Neural cell (in vitro differentiated cells): Measurements from ENCODE around the gene TCF12. TPM values are rescaled to one million over a fixed set of nuclear protein-coding genes. Genes with fewer than 3 reads are reported as not detected.

Source experiments
- H2AFZ ChIP-seq: fragments of 200-600, 300-800 bp; sonication (generic), shearing (Covaris generic); 2 replicates; pipeline ENCODE4 v1.6.0; 2014; ENCODE audit warnings: low read depth, mild to moderate bottlenecking, antibody characterized with exemption, low read length, moderate library complexity
- H3F3A ChIP-seq: fragments of 200-600 bp; shearing (Covaris generic); 2 replicates; pipeline ENCODE4 v1.6.1; 2016; ENCODE audit warnings: mild to moderate bottlenecking, moderate library complexity, mixed read lengths, antibody characterized with exemption, low read length; ENCODE audit not compliant: insufficient read depth, poor library complexity, severe bottlenecking
- H3K27ac ChIP-seq: fragments of 200-600, 300-800 bp; sonication (generic), shearing (Covaris generic); 2 replicates; pipeline ENCODE4 v1.5.1; 2014; ENCODE audit warnings: mild to moderate bottlenecking, low read length, moderate library complexity
- H3K27me3 ChIP-seq: fragments of 300-800, 200-600 bp; sonication (generic), shearing (Covaris generic); 2 replicates; pipeline ENCODE4 v1.6.0; 2014; ENCODE audit warnings: mild to moderate bottlenecking, low read depth, low read length, moderate library complexity; ENCODE audit not compliant: insufficient read depth
- H3K36me3 ChIP-seq: fragments of 300-800, 200-600 bp; sonication (generic), shearing (Covaris generic); 2 replicates; pipeline ENCODE4 v1.5.1; 2014; ENCODE audit warnings: mild to moderate bottlenecking, antibody characterized with exemption, low read length, moderate library complexity; ENCODE audit not compliant: insufficient read depth
- H3K4me2 ChIP-seq: fragments of 300-800, 200-600 bp; sonication (generic), shearing (Covaris generic); 2 replicates; pipeline ENCODE4 v1.6.0; 2014; ENCODE audit warnings: mild to moderate bottlenecking, low read length
- H3K4me3 ChIP-seq: fragments of 300-800, 200-600 bp; sonication (generic), shearing (Covaris generic); 2 replicates; pipeline ENCODE4 v1.5.1; 2014; ENCODE audit warnings: mild to moderate bottlenecking, low read length, moderate library complexity
- H3K79me2 ChIP-seq: fragments of 200-600 bp; shearing (Covaris generic); replicated peaks from 2 replicates; pipeline ENCODE4 v1.6.0; 2014; ENCODE audit warnings: mild to moderate bottlenecking, low read length, moderate library complexity; ENCODE audit not compliant: insufficient read depth
- H3K9ac ChIP-seq: fragments of 300-800, 200-600 bp; sonication (generic), shearing (Covaris generic); 2 replicates; pipeline ENCODE4 v1.6.1; 2016; ENCODE audit warnings: mild to moderate bottlenecking, low read length, mixed read lengths
- H3K9me2 ChIP-seq: fragments of 200-600 bp; shearing (Covaris generic); 2 replicates; pipeline ENCODE4 v1.6.1; 2016; ENCODE audit warnings: mild to moderate bottlenecking, low read length, mixed read lengths; ENCODE audit not compliant: insufficient read depth
- H3K9me3 ChIP-seq: fragments of 200-600, 300-800 bp; sonication (generic), shearing (Covaris generic); 2 replicates; pipeline ENCODE4 v1.6.1; 2016; ENCODE audit warnings: mild to moderate bottlenecking, mixed run types, low read length, moderate library complexity, mixed read lengths
- H4K20me1 ChIP-seq: fragments of 200-600 bp; shearing (Covaris generic); 2 replicates; pipeline ENCODE4 v1.6.1; 2016; ENCODE audit warnings: mild to moderate bottlenecking, mixed run types; ENCODE audit not compliant: insufficient read depth
- CTCF ChIP-seq: fragments of 450-650 bp; IDR thresholded peaks from 2 replicates; pipeline ENCODE4 v1.5.1; 2014; ENCODE audit warnings: antibody characterized with exemption, mild to moderate bottlenecking, moderate library complexity; ENCODE audit not compliant: poor library complexity, severe bottlenecking
- EP300 ChIP-seq: fragments of 450-650 bp; conservative IDR thresholded peaks from 2 replicates; pipeline ENCODE4 v1.6.1; 2014; ENCODE audit warnings: antibody characterized with exemption, mild to moderate bottlenecking, moderate library complexity; ENCODE audit not compliant: poor library complexity, severe bottlenecking
- EZH2 ChIP-seq: fragments of 200-600, 300-800 bp; shearing (Covaris generic), sonication (generic); IDR thresholded peaks from 2 replicates; pipeline ENCODE4 v1.6.1; 2014; ENCODE audit warnings: antibody characterized with exemption, low read length, borderline replicate concordance, mild to moderate bottlenecking; ENCODE audit not compliant: insufficient read depth, poor library complexity, severe bottlenecking
- MXI1 ChIP-seq: fragments of 450-650 bp; conservative IDR thresholded peaks from 2 replicates; pipeline ENCODE4 v1.6.1; 2014; ENCODE audit warnings: antibody characterized with exemption, mild to moderate bottlenecking; ENCODE audit not compliant: poor library complexity, severe bottlenecking
- POLR2AphosphoS5 ChIP-seq: IDR thresholded peaks from 2 replicates; pipeline ENCODE4 v1.6.1; 2012
- RAD21 ChIP-seq: fragments of 450-650 bp; conservative IDR thresholded peaks from 2 replicates; pipeline ENCODE4 v1.6.1; 2014; ENCODE audit warnings: antibody characterized with exemption, mild to moderate bottlenecking, moderate library complexity
- SMC3 ChIP-seq: fragments of 450-650 bp; conservative IDR thresholded peaks from 2 replicates; pipeline ENCODE4 v1.6.1; 2014; ENCODE audit warnings: antibody characterized with exemption, mild to moderate bottlenecking, moderate library complexity; ENCODE audit not compliant: poor library complexity
- TAF1 ChIP-seq: IDR thresholded peaks from 2 replicates; pipeline ENCODE4 v1.6.1; 2012; ENCODE audit warnings: low read depth
- polyA plus RNA-seq: library from polyadenylated mRNA; depleted of rRNA; stranded (reverse); fragments of >200 nt; gene quantifications from 2 replicates; pipeline ENCODE4 v1.2.3, GENCODE V29; 2014
- TF ChIP-seq, protein P1 (sequence below): IDR thresholded peaks from 2 replicates; pipeline ENCODE4 v1.6.1; 2012; ENCODE audit warnings: borderline replicate concordance

Gene TCF12
- polyA plus RNA-seq, 1 donor from 2014 or later = 52.7 TPM

GRCh38 chr15:57025264-57025926, 107.0 kb downstream of the TCF12 start:
- H3K36me3 ChIP-seq = no peaks in the 10 kb centered on the region
- H3K79me2 ChIP-seq = peaks cover 69% of the 10 kb centered on the region
- H3K4me3 ChIP-seq = no peak overlapping the region
- no peaks in the 10 kb centered on the region for H3K27me3 ChIP-seq
- H3K9me3 ChIP-seq = no peaks in the 10 kb centered on the region
- H3K4me2 ChIP-seq = no peak overlapping the region
- H3K27ac ChIP-seq = no peak overlapping the region
- no peak overlapping the region for H3K9ac ChIP-seq
- no peak for TF ChIP-seq POLR2AphosphoS5
- TF ChIP-seq SMC3 = no peak
- no peak for TF ChIP-seq EZH2
- H3K9me2 ChIP-seq = no peaks in the 10 kb centered on the region
- H3F3A ChIP-seq = peaks cover 4% of the 10 kb centered on the region
- no peak overlapping the region for H2AFZ ChIP-seq
- no peaks in the 10 kb centered on the region for H4K20me1 ChIP-seq

DNA sequence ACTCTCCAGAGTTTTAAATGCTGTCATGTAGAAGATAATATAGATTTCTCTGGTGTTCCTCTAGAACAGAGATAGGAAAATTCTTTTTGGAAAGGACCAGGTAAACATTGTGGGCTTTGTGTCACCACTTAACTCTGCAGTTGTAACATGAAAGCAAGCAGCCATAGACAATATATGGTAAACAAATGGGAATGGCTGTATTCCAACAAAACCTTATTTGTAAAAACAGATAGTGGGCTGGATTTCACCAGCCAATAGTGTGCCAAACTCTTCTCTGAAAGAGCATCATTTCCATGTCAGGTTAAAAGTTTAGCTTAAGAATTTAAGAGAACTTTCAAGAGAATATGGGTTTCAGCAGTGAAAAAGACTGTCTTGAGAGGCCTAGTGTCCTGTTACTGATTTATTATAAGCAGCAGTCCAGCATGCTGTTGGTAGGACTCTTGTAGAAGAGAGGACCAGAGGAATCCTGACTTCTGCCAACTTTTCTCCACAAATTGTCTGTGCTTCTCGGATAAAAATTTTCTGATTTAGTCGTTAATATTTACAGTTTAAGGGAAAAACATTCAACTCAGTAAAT, 107.7 kb downstream of the TCF12 start:
- Histone ChIP-seq H3F3A (peaks cover 4% of the 10 kb centered on the region), H2AFZ (no peak overlapping the region), H3K9ac (no peak overlapping the region), H3K36me3 (no peaks in the 10 kb centered on the region), H3K27ac (no peak overlapping the region), H3K9me2 (no peaks in the 10 kb centered on the region), H3K27me3 (no peaks in the 10 kb centered on the region), H3K79me2 (peaks cover 70% of the 10 kb centered on the region), H3K4me3 (no peak overlapping the region), H3K9me3 (no peaks in the 10 kb centered on the region), H3K4me2 (no peak overlapping the region), H4K20me1 (no peaks in the 10 kb centered on the region)
- TF ChIP-seq EP300 (no peak), CTCF (no peak), TAF1 (no peak), SMC3 (no peak), MXI1 (no peak), POLR2AphosphoS5 (no peak), EZH2 (no peak), RAD21 (no peak)
- TF ChIP-seq, protein P1, sequence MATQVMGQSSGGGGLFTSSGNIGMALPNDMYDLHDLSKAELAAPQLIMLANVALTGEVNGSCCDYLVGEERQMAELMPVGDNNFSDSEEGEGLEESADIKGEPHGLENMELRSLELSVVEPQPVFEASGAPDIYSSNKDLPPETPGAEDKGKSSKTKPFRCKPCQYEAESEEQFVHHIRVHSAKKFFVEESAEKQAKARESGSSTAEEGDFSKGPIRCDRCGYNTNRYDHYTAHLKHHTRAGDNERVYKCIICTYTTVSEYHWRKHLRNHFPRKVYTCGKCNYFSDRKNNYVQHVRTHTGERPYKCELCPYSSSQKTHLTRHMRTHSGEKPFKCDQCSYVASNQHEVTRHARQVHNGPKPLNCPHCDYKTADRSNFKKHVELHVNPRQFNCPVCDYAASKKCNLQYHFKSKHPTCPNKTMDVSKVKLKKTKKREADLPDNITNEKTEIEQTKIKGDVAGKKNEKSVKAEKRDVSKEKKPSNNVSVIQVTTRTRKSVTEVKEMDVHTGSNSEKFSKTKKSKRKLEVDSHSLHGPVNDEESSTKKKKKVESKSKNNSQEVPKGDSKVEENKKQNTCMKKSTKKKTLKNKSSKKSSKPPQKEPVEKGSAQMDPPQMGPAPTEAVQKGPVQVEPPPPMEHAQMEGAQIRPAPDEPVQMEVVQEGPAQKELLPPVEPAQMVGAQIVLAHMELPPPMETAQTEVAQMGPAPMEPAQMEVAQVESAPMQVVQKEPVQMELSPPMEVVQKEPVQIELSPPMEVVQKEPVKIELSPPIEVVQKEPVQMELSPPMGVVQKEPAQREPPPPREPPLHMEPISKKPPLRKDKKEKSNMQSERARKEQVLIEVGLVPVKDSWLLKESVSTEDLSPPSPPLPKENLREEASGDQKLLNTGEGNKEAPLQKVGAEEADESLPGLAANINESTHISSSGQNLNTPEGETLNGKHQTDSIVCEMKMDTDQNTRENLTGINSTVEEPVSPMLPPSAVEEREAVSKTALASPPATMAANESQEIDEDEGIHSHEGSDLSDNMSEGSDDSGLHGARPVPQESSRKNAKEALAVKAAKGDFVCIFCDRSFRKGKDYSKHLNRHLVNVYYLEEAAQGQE = no peak
